HEK293T (cell line): ENCODE measurements around the gene TMEM273.

Experiments
- ARNT ChIP-seq: fragments of 450-650 bp; IDR thresholded peaks from 2 replicates; pipeline ENCODE4 v1.6.1; 2017; ENCODE audit warnings: mild to moderate bottlenecking
- FOXA1 ChIP-seq: fragments of 450-650 bp; IDR thresholded peaks from 2 replicates; pipeline ENCODE4 v1.6.1; 2016; ENCODE audit warnings: mild to moderate bottlenecking
- NFRKB ChIP-seq: fragments of 450-650 bp; IDR thresholded peaks from 2 replicates; pipeline ENCODE4 v1.6.1; 2016; ENCODE audit warnings: mild to moderate bottlenecking, moderate library complexity
- SP1 ChIP-seq: fragments of 450-650 bp; IDR thresholded peaks from 2 replicates; pipeline ENCODE4 v1.6.1; 2017
- TF ChIP-seq, protein P1 (sequence below): fragments of 450-650 bp; IDR thresholded peaks from 2 replicates; pipeline ENCODE4 v1.6.1; 2016

DNA sequence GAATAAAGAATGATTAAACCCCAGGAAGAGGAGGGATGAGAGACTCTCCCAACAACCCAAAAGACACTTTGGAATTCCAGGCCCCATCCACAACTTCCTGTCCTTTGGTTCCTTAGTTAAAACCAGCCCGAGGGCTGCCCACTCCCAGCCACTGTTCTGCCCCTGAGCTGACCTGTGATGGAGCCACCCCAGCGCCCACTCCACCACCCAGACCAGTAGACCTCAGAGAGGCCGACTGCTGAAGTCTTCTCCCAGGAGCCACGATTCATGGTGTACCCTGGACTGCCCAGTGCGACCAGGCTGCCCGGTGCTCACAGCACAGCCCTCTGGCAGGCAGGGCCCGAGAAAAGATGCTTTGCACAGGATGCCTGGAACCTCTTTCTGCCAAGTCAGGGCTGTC is 79.5 kb downstream of the TMEM273 start:
- TF ChIP-seq SP1 (no peak), ARNT (no peak), FOXA1 (no peak), NFRKB (no peak)
- TF ChIP-seq, protein P1, sequence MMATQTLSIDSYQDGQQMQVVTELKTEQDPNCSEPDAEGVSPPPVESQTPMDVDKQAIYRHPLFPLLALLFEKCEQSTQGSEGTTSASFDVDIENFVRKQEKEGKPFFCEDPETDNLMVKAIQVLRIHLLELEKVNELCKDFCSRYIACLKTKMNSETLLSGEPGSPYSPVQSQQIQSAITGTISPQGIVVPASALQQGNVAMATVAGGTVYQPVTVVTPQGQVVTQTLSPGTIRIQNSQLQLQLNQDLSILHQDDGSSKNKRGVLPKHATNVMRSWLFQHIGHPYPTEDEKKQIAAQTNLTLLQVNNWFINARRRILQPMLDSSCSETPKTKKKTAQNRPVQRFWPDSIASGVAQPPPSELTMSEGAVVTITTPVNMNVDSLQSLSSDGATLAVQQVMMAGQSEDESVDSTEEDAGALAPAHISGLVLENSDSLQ, result no peak
